SK-N-SH treated with all-trans-retinoic acid at 6 μM for 48 hours (cell line): ENCODE data around the gene COL5A2.

ENCODE experiments used
- ATAC-seq: fragments of 200-7000 bp; cut with Tn5 transposase; 3 replicates; pipeline ENCODE4 v1.9.1; 2020; ENCODE audit warnings: mild to moderate bottlenecking, moderate library complexity
- ARNTL ChIP-seq: fragments of 450-650 bp; formaldehyde crosslinking; IDR thresholded peaks from 2 replicates; pipeline ENCODE4 v1.5.0; 2020; ENCODE audit warnings: low read depth, mild to moderate bottlenecking, moderate library complexity, borderline replicate concordance
- BACH2 ChIP-seq: fragments of 250-450 bp; sonication (Bioruptor Pico); IDR thresholded peaks from 2 replicates; pipeline ENCODE4 v1.9.0; 2021; ENCODE audit warnings: mild to moderate bottlenecking, borderline replicate concordance
- CSDC2 ChIP-seq: fragments of 250-450 bp; sonication (Bioruptor Pico); IDR thresholded peaks from 2 replicates; pipeline ENCODE4 v1.5.0; 2020; ENCODE audit warnings: mild to moderate bottlenecking, moderate library complexity
- ESRRG ChIP-seq: fragments of 250-450 bp; sonication (Bioruptor Pico); IDR thresholded peaks from 2 replicates; pipeline ENCODE4 v1.6.1; 2021; ENCODE audit warnings: mild to moderate bottlenecking
- ISL1 ChIP-seq: fragments of 250-450 bp; sonication (Bioruptor Pico); IDR thresholded peaks from 2 replicates; pipeline ENCODE4 v2.1.2; 2022; ENCODE audit warnings: mild to moderate bottlenecking, moderate library complexity
- OSR1 ChIP-seq: fragments of 250-450 bp; sonication (Bioruptor Pico); IDR thresholded peaks from 2 replicates; pipeline ENCODE4 v1.8.0; 2022; ENCODE audit warnings: moderate library complexity, mild to moderate bottlenecking, inconsistent platforms
- PPARA ChIP-seq: fragments of 250-450 bp; sonication (Bioruptor Pico); IDR thresholded peaks from 2 replicates; pipeline ENCODE4 v1.5.0; 2020; ENCODE audit warnings: mild to moderate bottlenecking, borderline replicate concordance
- RARB ChIP-seq: fragments of 250-450 bp; sonication (Bioruptor Pico); IDR thresholded peaks from 2 replicates; pipeline ENCODE4 v1.8.0; 2021; ENCODE audit warnings: mild to moderate bottlenecking, moderate library complexity
- SNAI2 ChIP-seq: fragments of 250-450 bp; sonication (Bioruptor Pico); IDR thresholded peaks from 2 replicates; pipeline ENCODE4 v1.5.0; 2020; ENCODE audit warnings: mild to moderate bottlenecking, moderate library complexity
- TOX ChIP-seq: fragments of 250-450 bp; sonication (Bioruptor Pico); IDR thresholded peaks from 2 replicates; pipeline ENCODE4 v1.8.0; 2021; ENCODE audit warnings: mild to moderate bottlenecking, moderate library complexity, borderline replicate concordance
- ZC3H10 ChIP-seq: fragments of 250-450 bp; sonication (Bioruptor Pico); IDR thresholded peaks from 2 replicates; pipeline ENCODE4 v1.5.1; 2021; ENCODE audit warnings: mild to moderate bottlenecking, moderate library complexity
- ZFP30 ChIP-seq: fragments of 450-650 bp; formaldehyde crosslinking; IDR thresholded peaks from 2 replicates; pipeline ENCODE4 v1.5.0; 2022; ENCODE audit warnings: mild to moderate bottlenecking, moderate library complexity
- ZNF565 ChIP-seq: fragments of 450-650 bp; formaldehyde crosslinking; conservative IDR thresholded peaks from 2 replicates; pipeline ENCODE4 v1.5.0; 2020; ENCODE audit warnings: low read depth, mild to moderate bottlenecking, moderate library complexity
- ZNF70 ChIP-seq: fragments of 450-650 bp; formaldehyde crosslinking; IDR thresholded peaks from 2 replicates; pipeline ENCODE4 v1.5.0; 2020; ENCODE audit warnings: mild to moderate bottlenecking, moderate library complexity
- ZNF8 ChIP-seq: fragments of 450-650 bp; formaldehyde crosslinking; IDR thresholded peaks from 2 replicates; pipeline ENCODE4 v1.5.0; 2020; ENCODE audit warnings: mild to moderate bottlenecking, moderate library complexity
- TF ChIP-seq, protein P1 (sequence below): fragments of 250-450 bp; sonication (Bioruptor Pico); IDR thresholded peaks from 2 replicates; pipeline ENCODE4 v1.5.0; 2020; ENCODE audit warnings: mild to moderate bottlenecking, moderate library complexity
- TF ChIP-seq, protein P2 (sequence below): fragments of 250-450 bp; sonication (Bioruptor Pico); IDR thresholded peaks from 2 replicates; pipeline ENCODE4 v1.8.0; 2020; ENCODE audit warnings: mild to moderate bottlenecking, moderate library complexity, borderline replicate concordance
- TF ChIP-seq, protein P3 (sequence below): fragments of 250-450 bp; sonication (Bioruptor Pico); IDR thresholded peaks from 2 replicates; pipeline ENCODE4 v1.8.0; 2021; ENCODE audit warnings: low read depth, mild to moderate bottlenecking, moderate library complexity, borderline replicate concordance
- TF ChIP-seq, protein P4 (sequence below): fragments of 250-450 bp; sonication (Bioruptor Pico); IDR thresholded peaks from 2 replicates; pipeline ENCODE4 v1.5.1; 2020; ENCODE audit warnings: low read depth, mild to moderate bottlenecking, moderate library complexity

Gene COL5A2

DNA sequence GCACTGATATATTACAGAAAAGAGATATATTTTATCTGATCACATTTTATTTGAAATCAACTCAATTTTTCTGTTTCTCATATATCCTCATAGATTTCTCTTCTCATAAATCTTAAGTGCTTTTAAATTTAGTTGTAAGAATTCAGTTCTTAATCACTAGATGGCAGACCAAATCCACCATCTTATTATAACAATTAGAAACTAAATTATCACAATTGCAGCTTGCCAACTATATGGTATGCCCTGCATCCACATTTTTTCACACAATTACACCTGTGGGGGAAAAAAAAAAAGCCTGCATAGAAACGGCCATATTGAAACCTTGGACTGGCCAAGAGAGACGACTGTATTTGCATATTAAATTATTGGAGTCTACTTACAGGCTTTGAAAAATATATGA, 64.4 kb downstream of the COL5A2 start:
- TF ChIP-seq ZNF8 (peak; percentile 34; the same call in 1 of the 2 replicates), TOX (CRISPR knock-in tag) (no peak), ISL1 (CRISPR knock-in tag) (0 out of 2 replicates have a peak, but pooled peaks have one; percentile 27)
- peak; percentile 10 for ATAC-seq

DNA sequence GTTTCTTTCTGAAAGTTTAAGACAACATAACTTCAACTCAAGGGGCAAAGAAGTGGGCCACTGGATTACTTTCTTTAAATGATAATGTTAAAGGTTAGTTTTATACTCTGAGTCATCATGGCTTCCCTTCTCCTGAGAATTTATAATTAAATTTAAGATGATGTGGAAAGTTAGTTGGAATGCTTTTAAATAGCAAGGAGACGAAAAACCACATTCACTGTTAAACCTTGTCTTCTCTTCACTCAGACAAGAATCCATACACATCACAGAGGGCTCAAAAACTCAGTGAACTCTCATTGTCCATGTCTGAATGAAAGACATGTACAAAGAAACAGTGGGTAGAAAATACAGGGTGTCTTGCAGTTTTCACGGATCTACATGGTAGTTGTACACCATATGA, 65.6 kb downstream of the COL5A2 start:
- ATAC-seq = peak; percentile 71
- TF ChIP-seq OSR1 (no peak), ISL1 (CRISPR knock-in tag) (peak; percentile 95), ESRRG (CRISPR knock-in tag) (no peak), CSDC2 (CRISPR knock-in tag) (0 out of 2 replicates have a peak, but pooled peaks have one; percentile 9)
- TF ChIP-seq, protein P1, sequence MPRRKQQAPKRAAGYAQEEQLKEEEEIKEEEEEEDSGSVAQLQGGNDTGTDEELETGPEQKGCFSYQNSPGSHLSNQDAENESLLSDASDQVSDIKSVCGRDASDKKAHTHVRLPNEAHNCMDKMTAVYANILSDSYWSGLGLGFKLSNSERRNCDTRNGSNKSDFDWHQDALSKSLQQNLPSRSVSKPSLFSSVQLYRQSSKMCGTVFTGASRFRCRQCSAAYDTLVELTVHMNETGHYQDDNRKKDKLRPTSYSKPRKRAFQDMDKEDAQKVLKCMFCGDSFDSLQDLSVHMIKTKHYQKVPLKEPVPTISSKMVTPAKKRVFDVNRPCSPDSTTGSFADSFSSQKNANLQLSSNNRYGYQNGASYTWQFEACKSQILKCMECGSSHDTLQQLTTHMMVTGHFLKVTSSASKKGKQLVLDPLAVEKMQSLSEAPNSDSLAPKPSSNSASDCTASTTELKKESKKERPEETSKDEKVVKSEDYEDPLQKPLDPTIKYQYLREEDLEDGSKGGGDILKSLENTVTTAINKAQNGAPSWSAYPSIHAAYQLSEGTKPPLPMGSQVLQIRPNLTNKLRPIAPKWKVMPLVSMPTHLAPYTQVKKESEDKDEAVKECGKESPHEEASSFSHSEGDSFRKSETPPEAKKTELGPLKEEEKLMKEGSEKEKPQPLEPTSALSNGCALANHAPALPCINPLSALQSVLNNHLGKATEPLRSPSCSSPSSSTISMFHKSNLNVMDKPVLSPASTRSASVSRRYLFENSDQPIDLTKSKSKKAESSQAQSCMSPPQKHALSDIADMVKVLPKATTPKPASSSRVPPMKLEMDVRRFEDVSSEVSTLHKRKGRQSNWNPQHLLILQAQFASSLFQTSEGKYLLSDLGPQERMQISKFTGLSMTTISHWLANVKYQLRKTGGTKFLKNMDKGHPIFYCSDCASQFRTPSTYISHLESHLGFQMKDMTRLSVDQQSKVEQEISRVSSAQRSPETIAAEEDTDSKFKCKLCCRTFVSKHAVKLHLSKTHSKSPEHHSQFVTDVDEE (CRISPR knock-in tag) = no peak
- TF ChIP-seq, protein P2, sequence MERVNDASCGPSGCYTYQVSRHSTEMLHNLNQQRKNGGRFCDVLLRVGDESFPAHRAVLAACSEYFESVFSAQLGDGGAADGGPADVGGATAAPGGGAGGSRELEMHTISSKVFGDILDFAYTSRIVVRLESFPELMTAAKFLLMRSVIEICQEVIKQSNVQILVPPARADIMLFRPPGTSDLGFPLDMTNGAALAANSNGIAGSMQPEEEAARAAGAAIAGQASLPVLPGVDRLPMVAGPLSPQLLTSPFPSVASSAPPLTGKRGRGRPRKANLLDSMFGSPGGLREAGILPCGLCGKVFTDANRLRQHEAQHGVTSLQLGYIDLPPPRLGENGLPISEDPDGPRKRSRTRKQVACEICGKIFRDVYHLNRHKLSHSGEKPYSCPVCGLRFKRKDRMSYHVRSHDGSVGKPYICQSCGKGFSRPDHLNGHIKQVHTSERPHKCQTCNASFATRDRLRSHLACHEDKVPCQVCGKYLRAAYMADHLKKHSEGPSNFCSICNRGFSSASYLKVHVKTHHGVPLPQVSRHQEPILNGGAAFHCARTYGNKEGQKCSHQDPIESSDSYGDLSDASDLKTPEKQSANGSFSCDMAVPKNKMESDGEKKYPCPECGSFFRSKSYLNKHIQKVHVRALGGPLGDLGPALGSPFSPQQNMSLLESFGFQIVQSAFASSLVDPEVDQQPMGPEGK (CRISPR knock-in tag) = 0 out of 2 replicates have a peak, but pooled peaks have one; percentile 44

DNA sequence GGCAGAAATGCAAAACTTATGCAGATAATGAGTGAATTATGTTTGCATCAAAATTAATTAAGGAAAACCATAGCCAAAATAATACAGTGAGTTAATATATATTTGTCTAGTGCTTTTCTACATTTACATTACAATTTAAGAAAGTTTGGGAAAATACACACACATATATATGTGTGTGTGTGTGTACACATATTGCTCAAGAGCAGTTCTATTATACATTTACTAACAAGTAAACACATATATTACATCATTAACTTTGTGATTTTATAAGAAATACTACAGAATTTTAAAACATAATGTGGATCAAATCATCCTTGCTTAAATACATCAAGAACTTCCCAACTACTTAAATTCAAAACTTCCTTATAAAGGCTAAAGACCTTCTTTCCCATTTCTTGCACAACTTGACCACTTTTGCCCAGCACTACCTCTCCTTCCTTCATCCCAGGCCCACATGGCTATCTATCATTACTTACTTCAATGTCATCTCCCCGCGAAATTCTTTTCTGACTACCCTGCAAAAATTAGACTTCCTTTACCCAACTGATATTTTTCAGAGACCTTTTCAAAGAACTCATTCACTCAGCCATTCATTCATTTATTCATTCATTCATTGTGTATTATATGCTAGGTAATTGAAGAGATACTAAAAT, 68.4 kb downstream of the COL5A2 start:
- ATAC-seq = no peak
- no peak for TF ChIP-seq RARB
- TF ChIP-seq ZFP30 (CRISPR knock-in tag) = no peak
- TF ChIP-seq ZC3H10 (CRISPR knock-in tag) = no peak
- TF ChIP-seq ZNF565 (CRISPR knock-in tag) = no peak
- TF ChIP-seq ARNTL (CRISPR knock-in tag) = no peak
- TF ChIP-seq PPARA (CRISPR knock-in tag) = no peak
- no peak for TF ChIP-seq ESRRG (CRISPR knock-in tag)
- TF ChIP-seq, all 23 proteins: peak for 0

DNA sequence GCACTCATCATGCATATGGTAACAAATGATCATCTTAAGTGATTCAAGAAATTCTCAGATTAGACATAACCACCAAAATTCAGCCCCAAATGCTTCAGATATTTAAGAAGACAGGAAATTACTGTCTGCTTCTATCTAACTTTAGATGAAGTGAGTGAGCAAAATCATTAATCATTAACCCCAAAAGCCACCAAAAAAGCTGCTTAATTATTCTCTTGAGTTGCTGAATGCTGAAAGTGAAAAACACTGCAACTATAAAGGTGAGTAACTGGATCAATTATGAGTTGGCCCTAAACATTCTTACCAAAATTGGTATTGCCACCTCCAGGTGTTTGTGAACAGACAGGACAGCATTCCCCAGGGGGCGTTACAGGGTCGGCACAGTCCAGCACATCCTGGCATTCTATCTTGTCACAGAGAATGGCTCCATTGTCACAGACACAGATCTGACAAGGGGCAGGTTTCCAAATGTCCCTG, 69.6 kb downstream of the COL5A2 start:
- ATAC-seq = peak; percentile 50
- TF ChIP-seq ISL1 (CRISPR knock-in tag) (peak; percentile 77), BACH2 (CRISPR knock-in tag) (no peak)

DNA sequence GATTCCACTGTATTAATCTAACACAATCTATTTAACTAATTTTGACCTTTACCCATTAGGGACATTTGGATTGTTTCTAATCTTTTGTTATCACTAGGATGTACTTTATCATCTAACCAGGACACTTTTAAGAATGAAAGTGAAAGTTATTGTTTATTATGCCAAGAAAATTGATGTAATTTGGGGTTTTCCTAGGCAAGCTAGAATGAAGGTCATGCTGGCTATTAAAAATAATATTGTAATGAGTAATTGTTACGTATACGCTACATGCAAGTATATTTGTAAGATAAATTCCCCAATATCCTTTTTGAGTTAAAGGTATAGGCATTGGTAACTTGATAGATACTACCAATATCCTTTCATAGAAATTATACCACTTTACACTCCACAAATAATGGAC, 74.6 kb downstream of the COL5A2 start:
- no peak for TF ChIP-seq PPARA (CRISPR knock-in tag)
- no peak for TF ChIP-seq ESRRG (CRISPR knock-in tag)
- TF ChIP-seq OSR1 = no peak
- no peak for TF ChIP-seq ZNF70
- no peak for TF ChIP-seq ARNTL (CRISPR knock-in tag)
- TF ChIP-seq, protein P2 (CRISPR knock-in tag) = no peak
- TF ChIP-seq, protein P3, sequence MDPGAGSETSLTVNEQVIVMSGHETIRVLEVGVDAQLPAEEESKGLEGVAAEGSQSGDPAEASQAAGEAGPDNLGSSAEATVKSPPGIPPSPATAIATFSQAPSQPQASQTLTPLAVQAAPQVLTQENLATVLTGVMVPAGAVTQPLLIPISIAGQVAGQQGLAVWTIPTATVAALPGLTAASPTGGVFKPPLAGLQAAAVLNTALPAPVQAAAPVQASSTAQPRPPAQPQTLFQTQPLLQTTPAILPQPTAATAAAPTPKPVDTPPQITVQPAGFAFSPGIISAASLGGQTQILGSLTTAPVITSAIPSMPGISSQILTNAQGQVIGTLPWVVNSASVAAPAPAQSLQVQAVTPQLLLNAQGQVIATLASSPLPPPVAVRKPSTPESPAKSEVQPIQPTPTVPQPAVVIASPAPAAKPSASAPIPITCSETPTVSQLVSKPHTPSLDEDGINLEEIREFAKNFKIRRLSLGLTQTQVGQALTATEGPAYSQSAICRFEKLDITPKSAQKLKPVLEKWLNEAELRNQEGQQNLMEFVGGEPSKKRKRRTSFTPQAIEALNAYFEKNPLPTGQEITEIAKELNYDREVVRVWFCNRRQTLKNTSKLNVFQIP (CRISPR knock-in tag) = no peak
- no peak for TF ChIP-seq BACH2 (CRISPR knock-in tag)
- TF ChIP-seq, protein P1 (CRISPR knock-in tag) = no peak
- TF ChIP-seq, protein P4, sequence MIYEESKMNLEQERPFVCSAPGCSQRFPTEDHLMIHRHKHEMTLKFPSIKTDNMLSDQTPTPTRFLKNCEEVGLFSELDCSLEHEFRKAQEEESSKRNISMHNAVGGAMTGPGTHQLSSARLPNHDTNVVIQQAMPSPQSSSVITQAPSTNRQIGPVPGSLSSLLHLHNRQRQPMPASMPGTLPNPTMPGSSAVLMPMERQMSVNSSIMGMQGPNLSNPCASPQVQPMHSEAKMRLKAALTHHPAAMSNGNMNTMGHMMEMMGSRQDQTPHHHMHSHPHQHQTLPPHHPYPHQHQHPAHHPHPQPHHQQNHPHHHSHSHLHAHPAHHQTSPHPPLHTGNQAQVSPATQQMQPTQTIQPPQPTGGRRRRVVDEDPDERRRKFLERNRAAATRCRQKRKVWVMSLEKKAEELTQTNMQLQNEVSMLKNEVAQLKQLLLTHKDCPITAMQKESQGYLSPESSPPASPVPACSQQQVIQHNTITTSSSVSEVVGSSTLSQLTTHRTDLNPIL (CRISPR knock-in tag) = no peak
- TF ChIP-seq SNAI2 (CRISPR knock-in tag) = no peak
- no peak for TF ChIP-seq ZNF8
- no peak for ATAC-seq
